Neural progenitor cell (in vitro differentiated cells): ENCODE results near the gene PTGDR2. TPM values are rescaled to one million over a fixed set of nuclear protein-coding genes. Genes with fewer than 3 reads are reported as not detected.

Experiments
- DNase-seq: peaks from one replicate; pipeline ENCODE4 v3.0.0-alpha.2; 2016; ENCODE audit warnings: low spot score
- H2AFZ ChIP-seq: fragments of 200-600 bp; sonication (generic); replicated peaks from 2 replicates; pipeline ENCODE4 v1.6.1; 2016; ENCODE audit warnings: antibody characterized with exemption
- H3F3A ChIP-seq: fragments of 200-600 bp; sonication (generic); 2 replicates; pipeline ENCODE4 v1.6.1; 2016; ENCODE audit warnings: antibody characterized with exemption, low read depth
- H3K27ac ChIP-seq: fragments of 200-600 bp; sonication (generic); 2 replicates; pipeline ENCODE4 v1.5.1; 2016; ENCODE audit warnings: mild to moderate bottlenecking
- H3K27me3 ChIP-seq: fragments of 200-600 bp; sonication (generic); 2 replicates; pipeline ENCODE4 v1.6.1; 2016; ENCODE audit warnings: mild to moderate bottlenecking, moderate library complexity
- H3K36me3 ChIP-seq: fragments of 200-600 bp; sonication (generic); 2 replicates; pipeline ENCODE4 v1.5.1; 2016
- H3K4me1 ChIP-seq: fragments of 200-600 bp; sonication (generic); 2 replicates; pipeline ENCODE4 v1.6.1; 2016; ENCODE audit warnings: mixed run types
- H3K4me2 ChIP-seq: fragments of 200-600 bp; sonication (generic); 2 replicates; pipeline ENCODE4 v1.6.1; 2016
- H3K4me3 ChIP-seq: fragments of 200-600 bp; sonication (generic); 2 replicates; pipeline ENCODE4 v1.5.1; 2016
- H3K79me2 ChIP-seq: fragments of 200-600 bp; sonication (generic); 2 replicates; pipeline ENCODE4 v1.6.1; 2016; ENCODE audit warnings: low read depth
- H3K9ac ChIP-seq: fragments of 200-600 bp; sonication (generic); 2 replicates; pipeline ENCODE4 v1.6.1; 2016
- H3K9me3 ChIP-seq: fragments of 200-600 bp; sonication (generic); 2 replicates; pipeline ENCODE4 v1.5.1; 2016; ENCODE audit warnings: low read depth
- H4K20me1 ChIP-seq: fragments of 200-600 bp; sonication (generic); 2 replicates; pipeline ENCODE4 v1.6.1; 2016; ENCODE audit warnings: low read depth
- H3K27ac Mint-ChIP-seq: 3 replicates; pipeline ENCODE4 v1.8.0; 2021; ENCODE audit warnings: mixed read lengths
- H3K27me3 Mint-ChIP-seq: 2 replicates; pipeline ENCODE4 v1.8.0; 2022; ENCODE audit warnings: low read depth, mild to moderate bottlenecking, inconsistent platforms, moderate library complexity, mixed read lengths; ENCODE audit not compliant: insufficient read depth
- H3K36me3 Mint-ChIP-seq: 3 replicates; pipeline ENCODE4 v1.8.0; 2021; ENCODE audit warnings: mixed read lengths
- H3K4me1 Mint-ChIP-seq: 3 replicates; pipeline ENCODE4 v1.8.0; 2021; ENCODE audit warnings: mixed read lengths
- H3K4me3 Mint-ChIP-seq: 3 replicates; pipeline ENCODE4 v1.8.0; 2021; ENCODE audit warnings: mild to moderate bottlenecking, moderate library complexity, mixed read lengths
- H3K9me3 Mint-ChIP-seq: 3 replicates; pipeline ENCODE4 v1.8.0; 2020; ENCODE audit warnings: mixed read lengths
- CTCF ChIP-seq: fragments of 200-600 bp; sonication (generic); IDR thresholded peaks from 2 replicates; pipeline ENCODE4 v1.5.1; 2017; ENCODE audit warnings: antibody characterized with exemption, mild to moderate bottlenecking
- EZH2 ChIP-seq: fragments of 200-600 bp; sonication (generic); IDR thresholded peaks from 2 replicates; pipeline ENCODE4 v1.6.1; 2017; ENCODE audit warnings: antibody characterized with exemption, mild to moderate bottlenecking, moderate library complexity
- EZH2phosphoT487 ChIP-seq: fragments of 200-600 bp; sonication (generic); IDR thresholded peaks from 2 replicates; pipeline ENCODE4 v1.6.1; 2017; ENCODE audit warnings: antibody characterized with exemption
- total RNA-seq: library from RNA; depleted of rRNA; stranded (reverse); fragments of >200 nt; gene quantifications from 2 replicates; pipeline ENCODE4 v1.2.3, GENCODE V29; 2015; ENCODE audit warnings: low replicate concordance

The PTGDR2 gene
- total RNA-seq, 1 donor from 2014 or later, result not detected

DNA sequence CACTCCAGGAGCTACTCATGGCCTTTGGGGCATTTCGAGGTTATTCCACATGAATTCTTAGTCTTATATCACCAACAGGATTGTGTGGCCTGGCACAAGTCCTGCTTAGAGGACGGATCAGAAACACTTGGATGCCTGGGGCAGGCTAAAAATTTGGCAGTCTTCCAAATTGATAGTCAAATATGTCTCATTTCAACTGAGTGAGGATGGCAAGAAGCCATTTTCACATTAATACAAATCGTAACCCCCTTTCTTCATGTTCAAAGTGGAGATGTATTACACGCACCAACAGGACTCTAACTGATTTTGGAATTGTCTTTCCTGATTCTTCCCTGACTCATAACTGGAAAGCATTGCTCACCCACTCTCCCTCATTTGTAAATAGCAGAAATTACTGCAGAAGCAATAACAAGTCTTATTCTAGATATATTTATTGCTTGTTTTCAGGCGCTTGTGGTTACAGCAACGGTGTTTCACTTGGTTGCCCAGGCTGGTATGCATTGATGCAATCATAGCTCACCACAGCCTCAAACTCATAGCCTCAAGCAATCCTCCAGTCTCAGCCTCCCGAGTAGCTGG lies 24.2 kb downstream of the PTGDR2 start:
- Histone ChIP-seq H3K4me2 (no peak overlapping the region), H3K79me2 (no peaks in the 10 kb centered on the region), H3K27ac (no peak overlapping the region), H3K9ac (no peak overlapping the region), H3F3A (no peaks in the 10 kb centered on the region), H3K4me1 (no peaks in the 10 kb centered on the region), H3K36me3 (no peaks in the 10 kb centered on the region), H4K20me1 (no peaks in the 10 kb centered on the region), H3K4me3 (no peak overlapping the region), H3K9me3 (no peaks in the 10 kb centered on the region), H3K27me3 (peaks cover 45% of the 10 kb centered on the region), H2AFZ (no peak overlapping the region)
- Mint-ChIP-seq H3K9me3 (no peaks in the 10 kb centered on the region), H3K27ac (no peak overlapping the region), H3K36me3 (no peaks in the 10 kb centered on the region), H3K4me1 (no peaks in the 10 kb centered on the region), H3K4me3 (no peak overlapping the region), H3K27me3 (peaks cover 11% of the 10 kb centered on the region)
- TF ChIP-seq CTCF, result no peak
- TF ChIP-seq EZH2, result no peak
- TF ChIP-seq EZH2phosphoT487, result no peak
- no peak for DNase-seq

DNA sequence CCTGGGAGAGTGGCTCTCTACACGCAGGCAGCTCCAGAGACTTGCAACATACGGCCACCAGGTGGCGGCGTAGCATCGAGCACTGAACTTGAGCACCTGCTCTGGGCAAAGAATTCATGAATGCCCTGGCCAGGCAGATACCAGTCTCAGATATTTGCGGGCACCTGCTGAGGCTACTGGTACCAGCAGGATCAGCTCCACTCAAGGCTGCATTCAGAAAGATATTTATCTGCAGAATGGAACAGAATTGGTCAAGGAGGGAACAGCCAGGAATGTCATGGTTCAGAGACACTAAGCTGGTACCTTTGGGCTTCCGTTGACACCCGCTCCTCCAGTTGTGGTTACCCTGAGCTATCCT lies 24.6 kb downstream of the PTGDR2 start:
- H3K27me3 Mint-ChIP-seq, result peaks cover 11% of the 10 kb centered on the region
- no peak overlapping the region for H3K4me3 Mint-ChIP-seq
- H3K9ac ChIP-seq, result no peak overlapping the region

GRCh38 chr11:60830478-60831142 lies 25.1 kb downstream of the PTGDR2 start:
- TF ChIP-seq EZH2 (no peak), CTCF (no peak), EZH2phosphoT487 (no peak)
- Histone ChIP-seq H3K27me3 (peaks cover 42% of the 10 kb centered on the region), H3K36me3 (no peaks in the 10 kb centered on the region), H3K4me3 (no peak overlapping the region), H3K4me2 (no peak overlapping the region), H2AFZ (no peak overlapping the region), H3K27ac (no peak overlapping the region), H3K9ac (no peak overlapping the region), H4K20me1 (no peaks in the 10 kb centered on the region), H3K79me2 (no peaks in the 10 kb centered on the region), H3K9me3 (no peaks in the 10 kb centered on the region), H3F3A (no peaks in the 10 kb centered on the region), H3K4me1 (no peaks in the 10 kb centered on the region)
- Mint-ChIP-seq H3K4me3 (no peak overlapping the region), H3K9me3 (no peaks in the 10 kb centered on the region), H3K27ac (no peak overlapping the region), H3K4me1 (no peaks in the 10 kb centered on the region), H3K36me3 (no peaks in the 10 kb centered on the region), H3K27me3 (peaks cover 11% of the 10 kb centered on the region)
- DNase-seq, result no peak

More for the DNA sequence above, 24.6 kb downstream of the PTGDR2 start:
- Mint-ChIP-seq H3K4me1 (no peaks in the 10 kb centered on the region), H3K27ac (no peak overlapping the region), H3K36me3 (no peaks in the 10 kb centered on the region), H3K9me3 (no peaks in the 10 kb centered on the region)
- Histone ChIP-seq H3K4me1 (no peaks in the 10 kb centered on the region), H2AFZ (no peak overlapping the region), H3F3A (no peaks in the 10 kb centered on the region), H3K4me3 (no peak overlapping the region), H3K36me3 (no peaks in the 10 kb centered on the region), H3K4me2 (no peak overlapping the region), H3K27ac (no peak overlapping the region), H3K9me3 (no peaks in the 10 kb centered on the region), H3K27me3 (peaks cover 45% of the 10 kb centered on the region), H3K79me2 (no peaks in the 10 kb centered on the region), H4K20me1 (no peaks in the 10 kb centered on the region)
- DNase-seq, result peak; percentile 85
- TF ChIP-seq EZH2 (no peak), CTCF (peak; percentile 92), EZH2phosphoT487 (no peak)
